Stomach smooth muscle (tissue), 2 donors: ENCODE data around the gene TSNAXIP1.

Experiments
- H3K27ac ChIP-seq: one replicate; pipeline ENCODE4 v1.7.0; 2013; ENCODE audit warnings: mild to moderate bottlenecking, low read length, inconsistent platforms
- H3K27me3 ChIP-seq, 2 donors: one replicate each; pipeline ENCODE4 v1.7.0; 2013; ENCODE audit warnings: low read length in 2 of 2; ENCODE audit not compliant: insufficient read depth in 2 of 2, control insufficient read depth in 1 of 2
- H3K36me3 ChIP-seq, 2 donors: one replicate each; pipeline ENCODE4 v1.7.0; 2013; ENCODE audit warnings: low read length in 2 of 2; ENCODE audit not compliant: control insufficient read depth in 2 of 2, insufficient read depth in 2 of 2
- H3K4me1 ChIP-seq: one replicate; pipeline ENCODE4 v1.7.0; 2013; ENCODE audit warnings: low read length; ENCODE audit not compliant: control insufficient read depth, insufficient read depth
- H3K4me3 ChIP-seq, 2 donors: one replicate each; pipeline ENCODE4 v1.7.0; 2013; ENCODE audit warnings: low read length in 2 of 2
- H3K9ac ChIP-seq, 2 donors: one replicate each; pipeline ENCODE4 v1.7.0; 2013; ENCODE audit warnings: low read length in 2 of 2, mild to moderate bottlenecking in 1 of 2
- H3K9me3 ChIP-seq, 2 donors: one replicate each; pipeline ENCODE4 v1.7.0; 2013; ENCODE audit warnings: low read length in 2 of 2; ENCODE audit not compliant: control insufficient read depth in 2 of 2
- donor health status: healthy.
- donor health status: Pancreatic carcinoma.

Gene TSNAXIP1

GRCh38 chr16:67805718-67806427, 816 bp upstream of the TSNAXIP1 start:
- Histone ChIP-seq H3K27ac (peak overlapping the region; percentile 70), H3K9me3 (no peaks in the 10 kb centered on the region), H3K4me3 (peak overlapping the region; percentile 98 to 99), H3K4me1 (peaks cover 20% of the 10 kb centered on the region), H3K9ac (peak overlapping the region; percentile 94 to 97), H3K36me3 (peaks cover 8 to 14% of the 10 kb centered on the region in 2 donors), H3K27me3 (no peaks in the 10 kb centered on the region)

GRCh38 chr16:67807148-67807682, 526 bp downstream of the TSNAXIP1 start:
- Histone ChIP-seq H3K36me3 (peaks cover 3 to 6% of the 10 kb centered on the region in 2 donors), H3K9me3 (no peaks in the 10 kb centered on the region), H3K4me3 (peak overlapping the region; percentile 98 to 99), H3K9ac (peak overlapping the region; percentile 39 to 72), H3K27me3 (no peaks in the 10 kb centered on the region), H3K27ac (peak overlapping the region; percentile 70), H3K4me1 (peaks cover 20% of the 10 kb centered on the region)

GRCh38 chr16:67811899-67812298, 5.2 kb downstream of the TSNAXIP1 start:
- Histone ChIP-seq H3K4me3 (no peak overlapping the region), H3K9ac (no peak overlapping the region), H3K27ac (no peak overlapping the region), H3K4me1 (peaks cover 7% of the 10 kb centered on the region), H3K27me3 (no peaks in the 10 kb centered on the region), H3K36me3 (no peaks in the 10 kb centered on the region), H3K9me3 (no peaks in the 10 kb centered on the region)

- Histone ChIP-seq H3K9ac (no peak overlapping the region), H3K4me1 (no peaks in the 10 kb centered on the region), H3K9me3 (no peaks in the 10 kb centered on the region), H3K27me3 (no peaks in the 10 kb centered on the region), H3K4me3 (no peak overlapping the region), H3K36me3 (no peaks in the 10 kb centered on the region), H3K27ac (no peak overlapping the region)
Observed at GRCh38 chr16:67814567-67814966, 7.9 kb downstream of the TSNAXIP1 start.

GRCh38 chr16:67820608-67821259, 14.0 kb downstream of the TSNAXIP1 start:
- Histone ChIP-seq H3K27ac (no peak overlapping the region), H3K27me3 (no peaks in the 10 kb centered on the region), H3K4me3 (no peak overlapping the region), H3K9ac (no peak overlapping the region), H3K9me3 (no peaks in the 10 kb centered on the region), H3K36me3 (no peaks in the 10 kb centered on the region), H3K4me1 (no peaks in the 10 kb centered on the region)

GRCh38 chr16:67822511-67822910, 15.8 kb downstream of the TSNAXIP1 start:
- Histone ChIP-seq H3K4me3 (no peak overlapping the region), H3K27me3 (no peaks in the 10 kb centered on the region), H3K27ac (no peak overlapping the region), H3K9ac (no peak overlapping the region), H3K9me3 (no peaks in the 10 kb centered on the region), H3K36me3 (peaks cover 5 to 7% of the 10 kb centered on the region in 2 donors), H3K4me1 (no peaks in the 10 kb centered on the region)

GRCh38 chr16:67825119-67825518, 18.4 kb downstream of the TSNAXIP1 start:
- Histone ChIP-seq H3K27me3 (no peaks in the 10 kb centered on the region), H3K27ac (no peak overlapping the region), H3K9ac (no peak overlapping the region), H3K9me3 (no peaks in the 10 kb centered on the region), H3K4me1 (no peaks in the 10 kb centered on the region), H3K36me3 (peaks cover 13 to 27% of the 10 kb centered on the region in 2 donors), H3K4me3 (no peak overlapping the region)

GRCh38 chr16:67825906-67826305, 19.2 kb downstream of the TSNAXIP1 start:
- H3K36me3 ChIP-seq, result peaks cover 21 to 33% of the 10 kb centered on the region in 2 donors
- H3K4me1 ChIP-seq, result no peaks in the 10 kb centered on the region
- no peak overlapping the region for H3K27ac ChIP-seq

GRCh38 chr16:67828651-67829050, 22.0 kb downstream of the TSNAXIP1 start:
- peaks cover 28 to 47% of the 10 kb centered on the region in 2 donors for H3K36me3 ChIP-seq
- H3K27ac ChIP-seq, result no peak overlapping the region
- H3K4me1 ChIP-seq, result peaks cover 13% of the 10 kb centered on the region
- H3K9me3 ChIP-seq, result no peaks in the 10 kb centered on the region
- H3K9ac ChIP-seq, result no peak overlapping the region
- H3K27me3 ChIP-seq, result no peaks in the 10 kb centered on the region
- H3K4me3 ChIP-seq, result no peak overlapping the region

More at GRCh38 chr16:67825906-67826305, 19.2 kb downstream of the TSNAXIP1 start:
- no peaks in the 10 kb centered on the region for H3K27me3 ChIP-seq
- H3K4me3 ChIP-seq, result no peak overlapping the region
- no peaks in the 10 kb centered on the region for H3K9me3 ChIP-seq
- no peak overlapping the region for H3K9ac ChIP-seq

GRCh38 chr16:67833030-67833414, 26.3 kb downstream of the TSNAXIP1 start:
- H3K4me1 ChIP-seq, result peaks cover 19% of the 10 kb centered on the region
- H3K9ac ChIP-seq, result peak overlapping the region; percentile 90 to 94
- H3K9me3 ChIP-seq, result no peaks in the 10 kb centered on the region
- H3K4me3 ChIP-seq, result peak overlapping the region; percentile 86 to 88
- peak overlapping the region; percentile 1 for H3K27ac ChIP-seq
- H3K36me3 ChIP-seq, result peaks cover 23 to 38% of the 10 kb centered on the region in 2 donors
- no peaks in the 10 kb centered on the region for H3K27me3 ChIP-seq
